ENCODE measurements around the gene WDR33.

DNA sequence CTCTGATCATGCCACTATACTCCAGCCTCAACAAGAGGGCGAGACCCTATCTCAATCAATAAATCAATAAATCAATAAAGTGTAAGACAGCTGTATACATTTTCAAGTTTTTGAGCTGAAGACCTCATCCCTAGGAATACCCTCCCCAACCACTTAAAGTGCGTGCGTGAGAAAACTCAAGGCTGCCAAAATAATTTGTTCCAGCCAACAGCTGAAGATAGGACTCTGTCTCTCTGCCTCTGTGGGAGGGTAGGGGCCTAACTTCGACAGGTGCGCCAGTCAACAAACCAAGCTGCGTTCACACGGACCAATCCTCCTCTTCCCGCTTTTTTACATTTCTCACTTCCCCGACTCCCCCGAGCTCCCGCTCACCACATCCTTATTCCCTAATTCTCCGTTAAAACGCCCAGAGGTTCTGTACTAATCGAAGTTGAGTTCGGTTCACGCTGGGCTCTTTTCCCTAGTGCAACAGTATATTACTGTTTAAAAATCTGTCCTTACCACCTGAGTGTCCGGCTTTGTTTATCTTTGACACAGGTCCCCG, 46.4 kb upstream of the WDR33 start:
- no peak for TF ChIP-seq CTCF (IDR thresholded peaks at IDR 0.05)
- no peak for TF ChIP-seq POLR2A (IDR thresholded peaks at IDR 0.05)

Measured in right lobe of liver (tissue), 4 donors.